Kidney (tissue), 14 donors: ENCODE results near the gene STAP2. TPM values are rescaled to one million over a fixed set of nuclear protein-coding genes. Genes with fewer than 3 reads are reported as not detected.

Experiments used
- DNase-seq, 5 donors: peaks; one replicate each; pipeline ENCODE4 v3.0.0-alpha.2; 2013 to 2020
- FAIRE-seq: peaks from 2 replicates; lab custom pipeline; 2012; peaks lifted over from hg19 to GRCh38; lab: Jason Lieb, UNC
- H3K27ac ChIP-seq, 2 donors: one replicate each; pipeline ENCODE4 v1.7.0; 2013; ENCODE audit warnings: low read depth in 2 of 2, low read length in 2 of 2, inconsistent platforms in 1 of 2
- H3K27me3 ChIP-seq: one replicate; pipeline ENCODE4 v1.7.1; 2013; ENCODE audit warnings: low read length, inconsistent platforms; ENCODE audit not compliant: control insufficient read depth, insufficient read depth
- H3K36me3 ChIP-seq, 3 donors: one replicate each; pipeline versions ENCODE4 v1.7.0 to v1.7.1; 2013; ENCODE audit warnings: low read length in 3 of 3, control low read depth in 1 of 3, inconsistent platforms in 1 of 3; ENCODE audit not compliant: insufficient read depth in 3 of 3, control insufficient read depth in 2 of 3
- H3K4me1 ChIP-seq, 3 donors: one replicate each; pipeline versions ENCODE4 v1.7.0 to v1.7.1; 2013; ENCODE audit warnings: low read length in 3 of 3, inconsistent platforms in 1 of 3, low read depth in 1 of 3; ENCODE audit not compliant: control insufficient read depth in 2 of 3, insufficient read depth in 2 of 3
- H3K4me3 ChIP-seq, 3 donors: one replicate each; pipeline versions ENCODE4 v1.7.0 to v1.8.1; 2013; ENCODE audit warnings: low read length in 3 of 3, control low read depth in 1 of 3, inconsistent platforms in 1 of 3
- H3K9ac ChIP-seq, 3 donors: one replicate each; pipeline versions ENCODE4 v1.7.0 to v1.7.1; 2013; ENCODE audit warnings: low read length in 3 of 3, control low read depth in 1 of 3, inconsistent platforms in 1 of 3
- H3K9me3 ChIP-seq, 3 donors: one replicate each; pipeline versions ENCODE4 v1.7.0 to v1.7.1; 2013; ENCODE audit warnings: low read length in 3 of 3, control low read depth in 1 of 3, inconsistent platforms in 1 of 3; ENCODE audit not compliant: control insufficient read depth in 2 of 3, insufficient read depth in 1 of 3
- CTCF ChIP-seq: IDR thresholded peaks from 3 replicates; pipeline ENCODE4 v1.5.1; 2012; ENCODE audit warnings: mild to moderate bottlenecking, moderate library complexity, borderline replicate concordance; ENCODE audit not compliant: insufficient read depth; ENCODE audit errors: extremely low read depth
- intact Hi-C: fragments of 100-400 bp; cut with DNase I; formaldehyde crosslinking; loops from one replicate; pipeline ENCODE4 v1.11.1; 2022
- polyA plus RNA-seq: library from polyadenylated mRNA; stranded (reverse); fragments of 350-450 nt; fragmentation: Illumina TruSeq; extraction: RNeasy Lipid Tissue Mini Kit (QIAGEN cat#74804); gene quantifications from one replicate; pipeline ENCODE4 v1.2.3, GENCODE V29; 2014; ENCODE audit warnings: low read depth, low replicate concordance; ENCODE audit not compliant: insufficient read depth
- total RNA-seq: library from RNA; stranded (reverse); fragmentation: NEBNext Ultra II Directional; extraction: Animal tissue kit (Norgen Biotek cat#: 25700); gene quantifications from one replicate; pipeline ENCODE4 v1.2.1, GENCODE V29; 2021
- donor health status: control.
- donor health status: control.
- donor health status: control.
- donor health status: control.
- donor health status: control.
- donor health status: DM: yes; HTN: yes; CAD: no.
- donor health status: Normal renal cell carcinoma (clear cell type).

The STAP2 gene
- total and polyA plus RNA-seq, 2 donors from 2014 or later = 32.3 to 61.5 TPM

DNA sequence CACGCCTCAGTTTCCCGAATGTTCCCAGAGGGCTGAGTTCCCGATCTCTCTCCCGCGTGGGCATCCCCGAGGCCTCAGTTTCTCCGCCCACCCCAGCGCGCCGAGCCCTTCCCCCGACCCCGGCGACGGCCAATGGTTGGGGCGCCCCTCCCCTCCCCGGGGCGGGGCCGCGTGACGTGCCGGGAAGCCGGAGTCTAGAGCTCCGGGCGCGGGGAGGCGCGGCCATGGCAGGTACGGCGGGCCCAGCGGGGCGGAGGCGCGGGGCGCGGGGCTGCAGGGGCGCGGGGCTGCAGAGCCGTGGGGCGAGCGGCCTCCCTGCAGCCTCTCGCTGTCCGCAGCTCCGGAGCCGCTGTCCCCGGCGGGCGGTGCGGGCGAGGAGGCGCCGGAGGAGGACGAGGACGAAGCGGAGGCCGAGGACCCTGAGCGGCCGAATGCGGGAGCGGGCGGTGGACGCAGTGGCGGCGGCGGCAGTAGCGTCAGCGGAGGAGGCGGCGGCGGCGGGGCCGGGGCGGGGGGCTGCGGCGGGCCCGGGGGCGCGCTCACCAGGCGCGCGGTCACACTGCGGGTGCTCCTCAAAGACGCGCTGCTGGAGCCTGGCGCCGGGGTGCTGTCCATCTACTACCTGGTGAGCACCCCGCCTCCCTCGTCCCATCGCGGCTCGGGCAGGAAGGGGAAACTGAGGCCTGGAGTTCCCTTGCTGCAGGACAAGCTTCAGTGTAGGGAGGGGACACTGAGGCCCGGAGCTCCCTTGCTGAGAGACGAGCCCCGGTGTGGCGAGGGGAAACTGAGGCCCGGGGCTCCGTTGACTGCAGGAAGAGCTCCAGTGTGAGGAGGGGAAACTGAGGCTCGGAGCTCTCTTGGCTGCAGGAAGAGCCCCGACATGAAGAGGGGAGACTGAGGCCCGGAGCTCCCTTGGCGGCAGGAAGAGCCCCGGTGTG lies 5.0 kb upstream of the STAP2 start, which contains the start of gene MPND:
MPND (plus strand) TSS at position 193 of the 938 bp plus-strand sequence; CDS start at position 225, 32 bp downstream.
- Histone ChIP-seq H3K27me3 (no peaks in the 10 kb centered on the region), H3K36me3 (peaks cover 0 to 4% (median 2%) of the 10 kb centered on the region in 3 donors), H3K27ac (peak within 1 kb of the TSS; percentile 97 to 99), H3K9ac (peak within 1 kb of the TSS; percentile 82 to 86 (median 82)), H3K9me3 (no peaks in the 10 kb centered on the region), H3K4me3 (peak within 1 kb of the TSS; percentile 83 to 91 (median 91)), H3K4me1 (peaks cover 0 to 14% (median 3%) of the 10 kb centered on the region in 3 donors)
- DNase-seq = peak; percentile 91 to 98 (median 96)
- intact Hi-C loops = no loop called here
- no peak for TF ChIP-seq CTCF
- FAIRE-seq = no peak

DNA sequence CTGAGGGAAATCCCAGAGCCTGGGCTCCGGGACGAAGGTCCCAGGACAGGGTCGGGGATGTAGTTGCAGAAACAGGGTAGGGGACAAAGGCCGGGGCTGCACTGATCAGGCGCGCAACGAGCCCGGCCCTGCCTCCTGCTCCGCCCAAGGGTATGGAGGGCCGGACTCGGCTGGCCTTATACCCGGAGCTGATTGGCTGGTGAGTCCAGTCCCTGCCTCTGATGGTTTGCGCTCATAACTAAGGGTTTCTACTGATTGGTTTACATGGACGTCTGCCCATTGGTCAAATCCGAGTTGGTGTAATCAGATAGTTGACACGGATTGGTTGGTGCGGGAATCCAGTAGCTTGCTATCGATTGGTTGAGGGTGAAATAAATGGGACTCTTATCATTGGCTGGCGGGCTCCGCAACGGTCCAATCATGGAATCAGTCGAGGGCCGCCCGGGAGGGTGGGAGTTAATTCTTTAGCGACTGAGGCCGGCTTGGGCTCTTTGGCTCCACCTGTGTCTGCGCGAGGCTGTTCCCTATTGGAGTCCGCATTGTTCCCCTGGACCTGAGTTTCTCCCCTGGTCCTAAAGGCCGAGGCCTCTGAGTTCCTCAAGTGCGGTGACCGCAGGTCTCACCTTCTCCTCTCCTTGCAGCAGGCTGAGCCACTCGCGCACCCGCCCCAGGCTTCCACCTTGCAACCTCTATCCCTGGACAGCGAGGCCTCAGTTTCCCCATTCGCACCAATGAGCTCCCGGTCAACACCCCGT lies 4.2 kb upstream of the STAP2 start:
- Histone ChIP-seq H3K27me3 (no peaks in the 10 kb centered on the region), H3K9me3 (no peaks in the 10 kb centered on the region), H3K4me3 (peak overlapping the region; percentile 83 to 91 (median 91)), H3K27ac (peak overlapping the region; percentile 97 to 99), H3K4me1 (peaks cover 0 to 16% (median 3%) of the 10 kb centered on the region in 3 donors), H3K9ac (peak overlapping the region; percentile 82 to 86 (median 82)), H3K36me3 (peaks cover 0 to 4% (median 2%) of the 10 kb centered on the region in 3 donors)
- FAIRE-seq (peak; percentile 99), DNase-seq (peak; percentile 98 to 100 (median 99))
- intact Hi-C loops = no loop called here
- no peak for TF ChIP-seq CTCF

- Histone ChIP-seq H3K4me1 (peaks cover 0 to 16% (median 3%) of the 10 kb centered on the region in 3 donors), H3K9ac (peak overlapping the region; percentile 52 to 85 (median 82)), H3K36me3 (peaks cover 0 to 4% (median 2%) of the 10 kb centered on the region in 3 donors), H3K27ac (peak overlapping the region; percentile 96 to 97), H3K4me3 (peak overlapping the region; percentile 59 to 71 (median 59)), H3K9me3 (no peaks in the 10 kb centered on the region), H3K27me3 (no peaks in the 10 kb centered on the region)
- intact Hi-C loops = no loop called here
- no peak for TF ChIP-seq CTCF
- no peak for FAIRE-seq
- no peak for DNase-seq
Measured at GRCh38 chr19:4342314-4342614, 3.6 kb upstream of the STAP2 start.
